NCI-H2107 treated with DMSO at 0.1 percent for 48 hours (cell line): Measurements from ENCODE around the gene SLC9A1.

Experiments
- DNase-seq: peaks from one replicate; lab custom pipeline; 2025; ENCODE audit not compliant: unreplicated experiment; lab: John Stamatoyannopoulos, UW

Gene SLC9A1

DNA sequence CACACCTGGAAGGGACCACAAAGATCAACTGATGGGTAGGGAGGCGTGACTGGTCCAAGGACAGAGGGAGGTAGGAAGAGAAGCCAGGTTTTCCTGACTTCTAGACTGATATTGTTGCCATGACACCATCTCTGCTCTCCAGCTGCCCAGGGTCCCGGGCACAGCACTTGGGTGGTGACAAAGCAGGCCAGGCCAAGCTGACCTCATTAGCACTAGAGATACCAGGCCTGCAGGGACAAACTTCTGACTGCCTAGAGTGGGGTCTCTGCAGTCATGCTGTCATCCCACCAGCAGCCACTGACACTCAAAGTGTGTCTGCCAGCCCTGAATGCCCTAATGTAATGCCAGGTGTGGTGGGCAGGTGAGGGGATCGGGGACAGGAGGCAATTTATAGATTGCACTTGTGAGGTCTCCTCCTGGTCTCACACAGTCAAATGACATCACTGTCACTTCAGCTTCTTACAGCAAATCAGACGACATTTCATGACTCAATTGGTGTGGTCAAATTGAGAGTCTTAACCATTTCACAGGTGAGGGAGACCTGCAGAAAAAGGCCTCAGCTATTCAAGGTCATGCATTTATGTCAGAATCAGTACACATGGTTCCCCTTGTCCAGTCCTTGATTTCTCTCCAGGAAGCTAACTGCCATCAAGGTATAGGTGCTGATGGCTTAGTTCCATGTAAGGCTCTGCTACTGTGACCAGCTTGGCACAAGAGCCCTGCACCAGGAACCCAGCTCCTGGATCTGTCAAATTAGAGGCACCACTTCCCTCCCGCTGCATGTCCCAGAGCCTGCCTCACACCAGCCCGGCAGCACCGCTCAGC lies 2.7 kb downstream of the SLC9A1 start:
- no peak for DNase-seq

DNA sequence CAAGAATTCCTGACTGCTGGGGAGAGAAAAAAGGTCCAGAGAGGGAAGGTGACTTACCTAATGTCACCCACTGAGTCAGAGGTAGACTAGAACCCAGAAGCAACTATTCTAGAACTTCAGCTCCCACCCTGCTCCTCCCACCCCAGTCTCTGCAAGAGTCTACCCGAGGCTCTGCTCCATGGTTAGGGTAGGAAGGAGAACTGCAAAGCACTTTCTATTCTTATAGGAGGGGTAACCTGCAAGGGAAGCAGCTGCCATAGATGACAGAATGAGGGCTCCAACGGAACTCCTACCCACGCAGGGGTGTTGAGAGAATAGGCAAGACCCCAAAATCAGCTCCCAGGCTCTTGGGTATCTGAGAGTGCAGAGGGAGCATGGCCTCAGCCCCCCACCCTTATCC lies 4.3 kb downstream of the SLC9A1 start:
- no peak for DNase-seq

DNA sequence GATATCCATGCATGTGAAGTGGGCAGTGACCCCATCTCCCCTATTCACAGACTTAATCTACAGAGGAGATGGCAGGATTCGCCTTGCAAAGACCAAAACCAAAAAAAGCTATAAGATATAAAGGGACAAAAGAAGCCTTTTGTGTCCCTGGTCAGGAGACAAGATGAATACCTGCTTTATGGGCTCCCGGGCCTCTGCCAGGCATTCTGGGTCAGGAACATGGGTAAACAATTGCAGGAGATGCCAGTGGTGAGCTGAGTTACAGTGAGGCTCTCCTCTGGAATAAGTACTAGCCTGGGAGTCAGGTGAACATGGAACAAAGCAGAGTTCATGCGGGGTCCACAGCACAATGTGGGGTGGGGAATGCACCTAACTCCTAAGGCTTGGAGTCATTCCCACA lies 4.7 kb downstream of the SLC9A1 start:
- DNase-seq = no peak

DNA sequence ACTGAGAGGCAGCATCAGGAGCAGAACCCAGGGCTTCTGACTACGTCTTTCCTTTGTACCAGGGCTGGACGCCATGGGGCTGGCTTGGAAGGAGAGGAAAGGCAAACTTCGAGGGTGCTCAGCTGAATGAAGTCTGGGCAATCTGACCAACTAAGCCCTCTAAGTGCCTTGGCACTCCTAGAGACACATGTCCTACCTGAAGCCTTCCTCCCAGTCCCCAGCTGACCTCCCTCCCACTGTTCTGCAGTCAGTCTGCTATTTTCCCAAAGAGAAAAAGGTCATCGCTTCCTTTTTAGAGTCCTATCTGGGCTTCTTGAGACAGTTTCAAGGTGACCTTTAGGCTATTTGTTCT lies 5.2 kb downstream of the SLC9A1 start:
- no peak for DNase-seq

DNA sequence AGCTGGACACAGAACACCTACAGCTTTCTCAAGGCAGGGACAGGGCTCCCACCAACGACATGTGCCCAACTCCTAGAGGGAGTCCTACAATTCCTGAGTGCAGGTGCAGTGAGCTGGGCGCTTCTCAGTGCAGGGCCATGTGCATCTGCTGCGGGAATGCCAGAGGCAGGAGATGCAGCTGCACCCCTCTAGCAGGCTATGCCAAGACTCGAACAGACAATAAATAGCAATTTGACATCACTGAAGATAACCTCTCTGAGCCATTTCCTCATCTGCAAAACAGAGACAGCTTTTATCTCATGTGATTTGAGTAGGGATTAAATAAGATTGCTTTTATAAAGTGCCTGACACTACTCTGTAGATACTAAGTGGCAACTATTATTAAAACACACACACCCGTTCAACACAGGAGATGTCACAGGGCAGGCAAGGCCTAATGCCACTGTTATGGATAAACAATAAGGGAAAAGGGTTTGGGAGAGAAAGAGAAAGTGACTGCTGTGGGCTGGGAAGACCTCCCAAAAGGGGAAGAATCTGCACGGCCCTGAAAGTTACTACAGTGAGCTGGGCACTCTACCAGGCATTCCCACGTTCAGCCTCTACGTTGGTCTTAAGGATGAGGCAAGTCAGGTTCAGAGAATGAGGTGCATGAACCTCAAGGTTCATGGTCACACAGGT lies 5.7 kb downstream of the SLC9A1 start:
- DNase-seq = peak; percentile 67

DNA sequence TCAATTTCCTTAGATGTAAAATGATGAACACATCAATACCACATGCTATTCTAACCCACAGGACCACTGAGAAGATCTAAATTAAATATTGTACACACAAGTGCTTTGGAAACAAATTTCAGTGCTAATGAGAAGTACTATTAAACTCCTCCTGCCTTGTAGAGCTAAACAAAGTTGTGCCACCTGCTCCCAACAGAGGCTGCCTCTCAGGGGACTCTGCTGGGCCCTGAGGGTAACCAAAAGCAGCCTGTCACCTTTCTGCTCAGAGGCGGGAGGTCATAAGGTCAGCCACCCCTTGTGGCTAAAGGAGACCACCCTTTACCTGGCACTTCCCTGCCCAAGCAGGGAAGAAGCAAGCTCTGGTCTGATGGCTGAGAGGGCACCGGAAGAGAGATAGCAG lies 6.3 kb downstream of the SLC9A1 start:
- peak; percentile 84 for DNase-seq

DNA sequence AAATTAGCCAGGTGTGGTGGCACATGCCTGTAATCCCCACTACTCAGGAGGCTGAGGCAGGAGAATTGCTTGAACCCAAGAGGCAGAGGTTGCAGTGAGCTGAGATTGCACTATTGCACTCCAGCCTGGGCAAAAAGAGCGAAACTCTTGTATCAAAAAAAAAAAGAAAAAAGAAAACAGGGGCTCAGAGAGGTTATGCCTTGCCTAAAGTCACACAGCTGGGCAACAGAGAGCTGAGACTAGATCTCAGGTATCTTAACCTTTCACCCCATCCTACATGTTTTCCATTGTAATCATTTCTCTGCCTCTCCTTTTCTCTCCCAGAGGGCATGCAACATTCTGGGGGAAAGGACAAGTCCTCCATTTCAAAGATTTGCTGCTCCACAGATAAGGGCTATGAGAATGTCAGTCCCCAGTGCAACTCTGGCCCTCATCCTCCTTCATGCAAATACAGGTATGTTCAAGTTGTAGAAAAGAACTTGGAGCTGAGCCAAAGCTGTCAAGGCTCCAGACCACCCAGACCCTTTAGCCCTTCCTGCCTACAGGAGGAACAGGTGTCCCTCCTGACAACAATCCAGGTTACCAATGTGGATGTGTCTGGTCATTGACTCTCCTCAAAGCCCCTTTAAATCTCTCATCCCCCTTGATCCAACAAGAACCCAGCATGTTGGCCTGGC lies 6.9 kb downstream of the SLC9A1 start:
- no peak for DNase-seq

DNA sequence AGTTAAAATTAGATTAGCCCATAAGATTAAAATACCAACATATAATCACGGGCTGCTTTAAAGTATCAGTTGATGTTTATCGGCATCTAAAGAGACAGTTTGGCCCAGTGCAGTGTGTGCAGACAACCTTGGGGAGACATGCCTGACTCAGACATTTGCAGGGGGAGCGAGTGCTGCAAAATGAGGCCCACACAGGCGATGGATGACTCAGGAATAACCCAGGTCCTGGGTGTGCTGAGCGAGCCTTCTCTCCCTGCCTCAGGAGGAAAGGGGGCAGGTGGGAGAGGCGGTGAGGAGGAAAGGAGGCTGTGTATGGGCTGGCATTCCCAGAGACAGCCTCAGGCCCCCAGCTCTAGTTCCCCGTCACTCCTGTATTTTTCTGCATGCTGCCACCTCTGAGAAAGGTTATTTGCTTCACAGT lies 9.0 kb downstream of the SLC9A1 start:
- DNase-seq = no peak

DNA sequence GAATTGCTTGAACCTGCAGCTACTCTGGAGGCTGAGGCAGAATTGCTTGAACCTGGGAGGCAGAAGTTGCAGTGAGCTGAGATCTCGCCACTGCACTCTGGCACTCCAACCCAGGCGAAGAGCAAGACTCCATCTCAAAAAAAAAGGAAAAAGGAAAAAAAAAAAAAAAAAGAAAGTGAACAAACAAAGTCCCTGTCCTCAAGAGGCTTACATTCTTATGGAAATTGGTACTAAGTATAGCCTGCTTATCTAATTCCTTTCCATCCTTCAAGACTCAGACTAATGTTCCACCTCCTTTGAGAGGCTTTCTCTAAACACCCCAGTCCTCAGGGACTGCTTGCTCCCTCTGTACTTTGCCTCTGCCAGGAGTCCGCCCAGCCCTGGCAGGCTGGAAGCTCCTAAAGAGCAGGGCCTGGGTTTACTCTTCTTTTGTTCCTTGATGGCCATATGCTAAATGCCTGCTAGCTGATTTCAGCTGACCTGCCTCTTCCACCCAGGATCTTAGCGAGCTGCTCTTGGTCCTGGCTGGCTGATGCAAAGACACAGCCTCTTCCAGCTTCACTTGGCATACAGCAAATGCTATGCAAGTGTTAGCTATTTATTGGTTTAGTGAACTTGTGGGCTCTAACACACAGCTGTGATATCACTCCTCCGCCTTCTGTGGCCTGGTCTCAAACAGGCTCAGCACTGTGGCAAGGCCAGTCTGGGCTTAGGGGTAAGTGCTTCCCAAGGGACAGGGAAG lies 9.8 kb downstream of the SLC9A1 start:
- DNase-seq = no peak

DNA sequence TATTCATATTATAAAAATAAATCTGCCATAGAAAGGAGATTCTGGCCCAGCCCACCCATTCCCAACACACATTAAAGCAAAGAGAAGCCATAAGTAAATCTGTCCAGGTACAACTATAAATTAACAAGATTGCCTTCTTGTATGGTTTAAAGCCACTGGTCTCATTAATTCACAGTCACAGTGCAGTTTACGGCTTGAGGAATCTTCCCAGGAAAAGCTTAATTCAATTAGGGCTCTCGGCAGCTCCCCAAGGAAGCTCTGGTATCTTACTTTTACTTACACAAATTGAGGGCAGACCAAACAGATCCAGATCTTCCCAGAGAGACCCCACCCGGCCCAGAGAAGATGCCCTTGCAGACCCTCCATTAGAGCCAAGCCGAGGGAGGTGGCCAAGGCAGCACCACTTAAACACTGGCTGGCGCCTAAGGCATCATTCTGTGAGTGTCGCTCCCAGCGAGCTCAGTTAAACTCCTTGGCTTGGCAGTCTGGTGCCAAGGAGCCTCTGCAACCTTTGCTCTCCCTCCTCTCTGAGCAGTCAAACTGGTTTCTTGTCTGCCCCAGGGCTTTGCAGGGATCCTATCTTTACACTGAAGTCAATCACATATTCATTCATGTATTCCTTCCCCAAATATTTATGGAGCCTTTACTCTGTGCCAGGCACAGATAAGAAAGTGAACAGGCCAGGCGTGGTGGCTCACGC lies 10.7 kb downstream of the SLC9A1 start:
- DNase-seq = no peak

DNA sequence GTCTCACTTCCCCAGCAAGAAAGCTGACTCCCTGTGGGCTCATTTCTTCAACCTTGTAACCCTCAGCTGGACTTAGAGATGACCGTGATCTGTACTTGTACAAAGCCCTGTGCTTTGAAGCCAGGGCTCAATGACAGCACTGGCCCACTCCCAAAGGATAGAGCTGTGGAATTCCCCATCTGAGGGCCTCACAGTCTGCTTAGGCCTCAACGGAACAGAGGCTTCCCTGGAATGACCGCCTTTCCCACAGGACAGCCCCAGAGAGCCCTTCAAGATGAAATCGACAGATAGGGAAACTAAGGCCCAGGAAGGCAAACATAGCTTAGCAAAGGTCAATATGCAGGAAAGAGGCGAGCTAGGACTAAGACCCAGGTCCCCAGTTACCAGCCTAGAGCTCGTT lies 11.5 kb downstream of the SLC9A1 start:
- DNase-seq = no peak

DNA sequence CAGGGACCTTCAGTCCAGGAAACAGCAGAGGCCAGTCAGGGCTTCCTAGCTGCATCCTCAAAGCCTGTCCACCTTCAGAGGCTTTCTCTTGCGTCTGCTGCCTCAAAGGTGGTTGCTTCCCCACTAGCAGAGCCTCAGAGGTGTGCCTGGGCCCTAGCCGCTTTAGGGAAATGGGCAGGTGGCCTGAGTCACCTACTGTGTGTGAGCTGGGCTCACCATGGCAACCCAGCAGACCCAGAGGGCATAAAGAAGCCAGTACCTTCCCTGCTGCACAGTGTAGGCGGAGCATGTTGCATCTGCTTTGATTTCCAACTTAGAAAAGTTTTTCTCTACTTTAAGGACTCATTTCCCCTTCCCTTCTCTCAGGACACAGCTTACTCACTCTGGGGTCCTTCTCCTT lies 12.5 kb downstream of the SLC9A1 start:
- no peak for DNase-seq

DNA sequence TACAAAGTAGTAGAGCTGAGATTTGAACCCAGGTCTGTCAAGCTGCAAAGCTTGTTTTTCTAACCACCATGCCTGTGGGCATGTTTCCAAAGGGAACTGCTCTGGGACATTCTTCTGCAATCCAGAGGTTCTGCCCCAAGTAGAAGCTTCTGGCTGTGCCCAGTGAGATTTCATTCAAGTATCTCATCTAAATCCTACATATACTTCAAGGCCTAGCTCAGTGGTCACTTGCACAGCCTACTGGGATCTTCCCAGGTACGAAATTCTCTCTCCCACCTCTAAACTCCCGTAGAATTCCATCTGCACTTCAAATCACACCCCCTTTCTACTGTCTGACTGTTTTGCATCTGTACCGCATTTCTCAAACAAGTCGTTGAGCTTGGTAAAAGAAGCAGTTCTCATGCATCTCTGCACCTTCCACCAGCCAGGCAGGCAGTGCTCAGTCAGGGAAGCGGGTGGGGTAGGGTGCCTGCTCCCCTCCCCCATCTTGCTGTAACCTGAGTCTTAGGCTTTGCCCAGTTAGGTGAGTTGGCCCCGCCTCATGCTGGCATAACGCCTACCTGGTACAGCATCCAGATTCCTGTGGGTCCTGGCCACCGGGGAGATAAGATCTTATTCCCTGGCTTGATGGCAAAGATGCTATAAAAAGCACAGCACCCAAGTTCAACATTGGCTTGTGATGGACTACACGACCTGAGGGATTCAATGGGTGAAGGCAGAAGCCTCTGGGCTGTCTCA lies 13.5 kb downstream of the SLC9A1 start:
- peak; percentile 96 for DNase-seq

DNA sequence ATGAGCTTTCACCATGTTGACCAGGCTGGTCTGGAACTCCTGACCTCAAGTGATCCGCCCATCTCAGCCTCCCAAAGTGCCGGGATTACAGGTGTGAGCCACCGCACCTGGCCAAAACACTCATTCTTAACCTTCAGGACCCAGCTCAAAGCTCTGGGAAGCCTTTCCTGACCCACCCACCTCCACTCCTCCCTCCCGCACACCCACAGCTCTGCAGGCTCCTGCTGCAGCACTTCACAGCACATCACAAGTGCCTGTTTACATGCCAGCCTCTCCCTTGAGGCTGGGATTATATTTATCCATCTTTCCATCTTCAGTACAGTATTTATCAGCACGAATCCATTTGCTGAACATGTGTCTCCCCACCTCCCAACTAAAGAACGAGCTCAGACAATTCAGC lies 14.9 kb downstream of the SLC9A1 start:
- no peak for DNase-seq

DNA sequence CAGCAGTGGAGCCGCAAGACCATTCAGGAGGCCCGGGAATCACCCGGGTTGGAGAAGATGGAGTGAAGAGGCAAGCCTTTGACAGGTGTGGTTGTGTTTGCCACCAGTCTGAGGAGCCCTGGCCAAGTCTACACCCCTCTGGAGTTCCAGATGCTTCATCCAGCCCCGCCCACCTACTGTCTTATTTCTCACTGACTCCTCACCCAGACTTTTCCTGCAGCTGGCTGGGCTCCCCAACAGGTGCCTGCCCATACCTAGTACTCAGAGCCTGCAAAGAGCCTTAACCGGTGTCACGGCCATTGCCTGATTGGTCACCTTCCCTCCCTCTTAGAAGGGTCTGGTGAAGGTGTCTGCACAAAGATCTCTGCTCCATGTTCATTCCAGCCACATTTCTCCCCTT lies 16.0 kb downstream of the SLC9A1 start:
- DNase-seq = no peak

DNA sequence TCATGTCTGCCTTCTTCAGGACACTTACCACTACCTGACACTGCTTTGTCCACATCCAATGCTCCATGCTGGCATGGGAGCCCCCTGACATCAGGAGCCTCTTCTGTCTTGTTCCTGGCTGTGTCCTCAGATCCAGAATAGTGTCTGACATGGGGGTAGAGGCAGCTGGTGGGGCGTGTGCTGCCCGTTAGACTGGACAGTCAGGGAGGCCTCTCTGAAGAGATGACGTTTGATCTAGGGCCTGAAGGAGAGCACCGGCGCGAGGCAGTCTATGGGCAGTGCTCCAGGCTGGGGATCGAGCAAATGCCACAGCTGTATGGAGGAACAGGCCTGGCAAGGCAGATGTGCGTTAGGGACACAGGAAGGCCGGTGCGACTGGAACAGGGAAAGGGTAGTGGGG lies 16.6 kb downstream of the SLC9A1 start:
- DNase-seq = no peak

DNA sequence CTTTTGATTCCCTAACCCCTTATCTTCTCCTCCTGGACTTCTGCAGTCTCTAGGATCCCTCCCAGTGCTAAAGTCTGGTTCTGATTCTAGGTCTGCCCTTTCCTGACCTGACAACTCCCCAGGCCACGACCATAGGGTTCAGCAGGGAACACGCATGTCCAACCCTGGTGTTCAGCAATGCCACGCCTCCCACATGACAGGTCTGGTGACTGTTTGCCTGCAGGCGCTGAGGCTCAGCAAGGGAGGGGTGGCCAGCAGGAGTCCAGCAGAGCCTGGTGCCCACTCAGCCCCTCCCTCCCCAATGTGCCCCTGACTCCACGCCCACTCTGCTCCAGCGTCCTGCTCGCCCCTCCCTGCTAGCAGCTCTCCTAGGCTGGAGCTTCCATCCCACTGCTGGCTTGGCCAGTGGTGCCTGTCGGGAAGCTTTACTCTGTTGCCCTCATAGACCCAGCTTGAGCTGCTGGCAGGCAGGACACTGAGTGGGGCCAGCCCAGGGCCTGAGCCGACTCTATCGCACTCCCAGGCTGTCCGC lies 17.3 kb downstream of the SLC9A1 start:
- no peak for DNase-seq

DNA sequence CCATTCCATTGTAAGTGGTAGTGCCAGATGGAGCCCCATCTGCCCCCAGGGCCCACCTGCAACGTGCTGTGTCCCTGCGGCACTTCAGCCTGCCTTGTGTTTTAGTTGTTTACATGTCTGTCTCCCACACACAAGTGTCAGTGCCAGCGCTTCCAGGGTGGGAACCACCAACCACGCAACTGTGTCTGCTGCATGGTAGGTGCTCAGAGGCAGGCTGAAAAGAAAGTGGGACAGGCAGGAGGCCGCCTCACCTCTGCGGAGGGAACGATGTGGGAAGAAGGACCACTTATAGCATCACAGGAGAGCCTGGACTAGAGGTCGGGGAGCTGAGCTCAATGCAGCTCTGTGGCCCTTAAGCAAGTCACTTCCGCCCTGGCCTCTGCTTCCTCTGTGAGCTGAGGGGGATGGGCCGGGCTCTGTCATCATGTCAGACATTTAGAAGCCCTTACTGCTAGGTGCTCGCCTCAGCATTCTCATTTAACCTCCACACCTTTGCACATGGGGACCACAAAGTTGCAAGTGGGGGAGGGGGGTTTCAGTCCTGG lies 17.9 kb downstream of the SLC9A1 start:
- no peak for DNase-seq

DNA sequence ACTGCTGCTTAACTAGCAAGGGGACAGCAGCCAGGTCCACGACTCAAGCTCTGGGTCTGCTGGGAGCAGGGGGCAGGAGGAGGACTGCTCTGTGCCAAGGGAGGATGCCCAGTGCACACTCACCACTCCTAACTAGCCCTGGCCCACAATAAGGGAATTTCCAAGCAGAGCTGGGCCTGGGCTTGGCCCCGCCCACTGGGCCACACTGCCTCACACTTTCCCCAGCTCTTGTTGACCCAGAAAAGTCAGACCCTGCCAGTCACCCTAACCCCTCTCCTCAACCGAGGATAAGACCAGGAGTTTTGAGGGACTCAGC lies 18.7 kb downstream of the SLC9A1 start:
- DNase-seq = no peak
